Measurements from ENCODE around the gene SP140L. TPM values are rescaled to one million over a fixed set of nuclear protein-coding genes. Genes with fewer than 3 reads are reported as not detected.

Gene SP140L
- total RNA-seq, 1 donor from 2014 or later: 32.2 TPM

DNA sequence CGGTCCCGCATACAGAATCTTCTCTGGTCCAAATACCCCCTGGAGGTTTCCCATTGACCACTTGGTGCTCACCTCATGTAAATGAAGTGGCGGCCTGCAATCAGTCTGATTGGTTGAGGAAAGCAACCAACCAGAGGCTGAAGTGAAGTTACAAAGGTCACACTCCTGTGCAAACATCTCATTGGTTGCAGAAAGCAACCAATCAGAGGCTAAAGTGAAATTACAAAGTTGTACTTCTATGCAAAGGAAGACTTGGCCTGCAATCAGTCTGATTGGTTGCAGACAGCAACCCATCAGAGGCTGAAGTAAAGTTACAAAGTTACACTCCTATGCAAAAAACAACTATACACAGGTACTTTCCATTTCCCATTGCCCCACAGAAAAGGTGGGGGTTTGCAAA lies 86.5 kb downstream of the SP140L start:
- H3K4me3 ChIP-seq (ENCODE audit: insufficient read depth, low read depth, low read length): no peak overlapping the region
- H3K4me1 ChIP-seq (ENCODE audit: insufficient read depth, low read length): peaks cover 28% of the 10 kb centered on the region
- H3K9ac ChIP-seq (ENCODE audit: low read length): no peak overlapping the region
- no peaks in the 10 kb centered on the region for H3K27me3 ChIP-seq (ENCODE audit: insufficient read depth, low read length)
- DNase-seq (ENCODE audit: low read depth) (no peak), FAIRE-seq (no peak)
- Mint-ChIP-seq H3K27me3 (ENCODE audit: low read depth, unreplicated experiment) (peaks cover 16% of the 10 kb centered on the region), H3K36me3 (ENCODE audit: low read depth, unreplicated experiment) (peaks cover 3% of the 10 kb centered on the region), H3K4me1 (ENCODE audit: low read depth, unreplicated experiment) (peaks cover 26% of the 10 kb centered on the region), H3K27ac (ENCODE audit: unreplicated experiment) (no peak overlapping the region), H3K9me3 (ENCODE audit: unreplicated experiment) (no peaks in the 10 kb centered on the region), H3K4me3 (ENCODE audit: unreplicated experiment) (no peak overlapping the region)
- no peaks in the 10 kb centered on the region for H4K20me1 ChIP-seq (ENCODE audit: insufficient read depth, low read length)
- H3K9me3 ChIP-seq (ENCODE audit: insufficient read depth, low read depth, low read length): no peaks in the 10 kb centered on the region
- TF ChIP-seq, protein P1, sequence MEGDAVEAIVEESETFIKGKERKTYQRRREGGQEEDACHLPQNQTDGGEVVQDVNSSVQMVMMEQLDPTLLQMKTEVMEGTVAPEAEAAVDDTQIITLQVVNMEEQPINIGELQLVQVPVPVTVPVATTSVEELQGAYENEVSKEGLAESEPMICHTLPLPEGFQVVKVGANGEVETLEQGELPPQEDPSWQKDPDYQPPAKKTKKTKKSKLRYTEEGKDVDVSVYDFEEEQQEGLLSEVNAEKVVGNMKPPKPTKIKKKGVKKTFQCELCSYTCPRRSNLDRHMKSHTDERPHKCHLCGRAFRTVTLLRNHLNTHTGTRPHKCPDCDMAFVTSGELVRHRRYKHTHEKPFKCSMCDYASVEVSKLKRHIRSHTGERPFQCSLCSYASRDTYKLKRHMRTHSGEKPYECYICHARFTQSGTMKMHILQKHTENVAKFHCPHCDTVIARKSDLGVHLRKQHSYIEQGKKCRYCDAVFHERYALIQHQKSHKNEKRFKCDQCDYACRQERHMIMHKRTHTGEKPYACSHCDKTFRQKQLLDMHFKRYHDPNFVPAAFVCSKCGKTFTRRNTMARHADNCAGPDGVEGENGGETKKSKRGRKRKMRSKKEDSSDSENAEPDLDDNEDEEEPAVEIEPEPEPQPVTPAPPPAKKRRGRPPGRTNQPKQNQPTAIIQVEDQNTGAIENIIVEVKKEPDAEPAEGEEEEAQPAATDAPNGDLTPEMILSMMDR (IDR thresholded peaks at IDR 0.05; ENCODE audit: insufficient read depth, low read depth, low read length): no peak
- no peak for TF ChIP-seq EZH2 (IDR thresholded peaks at IDR 0.05; ENCODE audit: insufficient read depth, low read length)
- no peak overlapping the region for H2AFZ ChIP-seq (ENCODE audit: low read depth, low read length)
- H3K27ac ChIP-seq (ENCODE audit: low read depth, low read length): no peak overlapping the region
- H3K36me3 ChIP-seq (ENCODE audit: insufficient read depth, low read length): no peaks in the 10 kb centered on the region
- no peak overlapping the region for H3K4me2 ChIP-seq (ENCODE audit: low read length)
- H3K79me2 ChIP-seq (ENCODE audit: insufficient read depth, low read length): peaks cover 25% of the 10 kb centered on the region

DNA sequence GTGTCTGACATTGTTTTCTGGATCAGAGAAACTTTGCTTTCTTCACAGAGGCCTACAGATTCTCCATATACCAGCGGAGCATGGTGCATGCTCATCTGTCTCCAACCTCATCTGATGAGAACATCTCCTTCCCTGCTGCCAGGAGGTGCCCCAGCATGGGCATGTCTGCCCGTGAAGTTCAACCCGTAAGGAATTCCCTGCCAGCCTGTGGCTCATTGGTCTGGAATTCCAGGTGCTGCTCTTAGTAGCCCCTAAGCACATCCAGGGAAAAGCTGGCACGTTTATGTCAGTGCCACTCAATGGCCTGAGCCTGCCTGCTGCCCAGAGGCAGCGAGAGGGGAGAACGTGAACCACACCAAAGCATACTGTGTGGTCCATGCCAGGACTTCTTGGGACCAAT lies 87.3 kb downstream of the SP140L start:
- Mint-ChIP-seq H3K4me3 (ENCODE audit: unreplicated experiment) (no peak overlapping the region), H3K27me3 (ENCODE audit: low read depth, unreplicated experiment) (peaks cover 16% of the 10 kb centered on the region)

More for the DNA sequence above, 87.3 kb downstream of the SP140L start:
- Histone ChIP-seq H3K9me3 (ENCODE audit: insufficient read depth, low read depth, low read length) (no peaks in the 10 kb centered on the region), H3K27me3 (ENCODE audit: insufficient read depth, low read length) (no peaks in the 10 kb centered on the region), H3K9ac (ENCODE audit: low read length) (no peak overlapping the region), H4K20me1 (ENCODE audit: insufficient read depth, low read length) (peaks cover 7% of the 10 kb centered on the region), H3K4me1 (ENCODE audit: insufficient read depth, low read length) (peaks cover 31% of the 10 kb centered on the region), H3K79me2 (ENCODE audit: insufficient read depth, low read length) (peaks cover 33% of the 10 kb centered on the region), H3K27ac (ENCODE audit: low read depth, low read length) (no peak overlapping the region), H3K36me3 (ENCODE audit: insufficient read depth, low read length) (no peaks in the 10 kb centered on the region), H3K4me3 (ENCODE audit: insufficient read depth, low read depth, low read length) (no peak overlapping the region), H3K4me2 (ENCODE audit: low read length) (no peak overlapping the region), H2AFZ (ENCODE audit: low read depth, low read length) (no peak overlapping the region)
- DNase-seq (ENCODE audit: low read depth): no peak
- Mint-ChIP-seq H3K27ac (ENCODE audit: unreplicated experiment) (no peak overlapping the region), H3K4me1 (ENCODE audit: low read depth, unreplicated experiment) (peaks cover 32% of the 10 kb centered on the region), H3K36me3 (ENCODE audit: low read depth, unreplicated experiment) (peaks cover 9% of the 10 kb centered on the region), H3K9me3 (ENCODE audit: unreplicated experiment) (no peaks in the 10 kb centered on the region)
- TF ChIP-seq, protein P1 (IDR thresholded peaks at IDR 0.05; ENCODE audit: insufficient read depth, low read depth, low read length): no peak
- TF ChIP-seq EZH2 (IDR thresholded peaks at IDR 0.05; ENCODE audit: insufficient read depth, low read length): no peak
- FAIRE-seq: no peak
